Endothelial cell of umbilical vein (primary cell): ENCODE measurements around the gene WHRN. TPM values are rescaled to one million over a fixed set of nuclear protein-coding genes. Genes with fewer than 3 reads are reported as not detected.

Source experiments
- BruUV-seq: library from RNA; stranded (reverse); fragments of 400-500 nt; replicated peaks from 2 replicates; lab custom pipeline; 2021; lab: Mats Ljungman, UMichigan
- CTCF ChIA-PET: fragments of 300-600, 350-600 bp; sonication (Branson Sonifier 250); formaldehyde crosslinking; loops from one replicate; lab custom pipeline; 2021; ENCODE audit warnings: antibody characterized with exemption, inconsistent platforms; lab: Charles Lee
- POLR2A ChIA-PET: fragments of 300-600, 350-600 bp; sonication (Branson Sonifier 250); formaldehyde crosslinking; loops from one replicate; lab custom pipeline; 2021; ENCODE audit warnings: antibody characterized with exemption, inconsistent platforms; lab: Charles Lee
- DNase-seq: peaks from one replicate; pipeline ENCODE4 v3.0.0-alpha.2; 2011; ENCODE audit warnings: low read depth, low spot score
- FAIRE-seq: peaks from 2 replicates; lab custom pipeline; 2011; peaks lifted over from hg19 to GRCh38; lab: Jason Lieb, UNC
- H2AFZ ChIP-seq: 2 replicates; pipeline ENCODE4 v1.6.0; 2012; ENCODE audit warnings: low read depth, low read length, control low read depth, inconsistent platforms
- H3K27ac ChIP-seq: 2 replicates; pipeline ENCODE4 v1.5.1; 2011; ENCODE audit warnings: low read depth, mild to moderate bottlenecking, control low read depth, low read length, moderate library complexity; ENCODE audit not compliant: insufficient read depth
- H3K27me3 ChIP-seq, 2 experiments: 2 replicates each; pipeline versions ENCODE4 v1.6.0 to v1.6.1; 2011; ENCODE audit warnings: low read length in 2 of 2, mixed read lengths in 1 of 2; ENCODE audit not compliant: control insufficient read depth in 2 of 2, insufficient read depth in 2 of 2
- H3K36me3 ChIP-seq, 2 experiments: 2 replicates in 1 of 2; 3 replicates in 1 of 2; pipeline ENCODE4 v1.5.1; 2011; ENCODE audit warnings: low read length in 2 of 2, mild to moderate bottlenecking in 1 of 2, moderate library complexity in 1 of 2; ENCODE audit not compliant: control insufficient read depth in 2 of 2, insufficient read depth in 2 of 2; ENCODE audit errors: extremely low read depth in 1 of 2
- H3K4me1 ChIP-seq: 3 replicates; pipeline ENCODE4 v1.5.1; 2011; ENCODE audit warnings: mild to moderate bottlenecking, low read length; ENCODE audit not compliant: control insufficient read depth, insufficient read depth; ENCODE audit errors: extremely low read depth
- H3K4me2 ChIP-seq: 2 replicates; pipeline ENCODE4 v1.6.1; 2011; ENCODE audit warnings: low read length, control low read depth, mixed read lengths; ENCODE audit not compliant: insufficient read depth
- H3K4me3 ChIP-seq, 3 experiments: fragments of 200-600 bp in 1 of 3; sonication (generic), shearing (Covaris generic) in 1 of 3; replicated peaks in 1 of 3; 2 replicates each; pipeline ENCODE4 v1.5.1; 2011 to 2016; ENCODE audit warnings: control low read depth in 3 of 3, low read length in 3 of 3, mild to moderate bottlenecking in 2 of 3, inconsistent platforms in 1 of 3, low read depth in 1 of 3, moderate library complexity in 1 of 3; ENCODE audit not compliant: insufficient read depth in 1 of 3
- H3K79me2 ChIP-seq: 2 replicates; pipeline ENCODE4 v1.6.0; 2012; ENCODE audit warnings: low read length, inconsistent platforms; ENCODE audit not compliant: control insufficient read depth, insufficient read depth
- H3K9ac ChIP-seq: replicated peaks from 2 replicates; pipeline ENCODE3; 2011; ENCODE audit warnings: low read length, control low read depth; ENCODE audit not compliant: insufficient read depth; ENCODE audit errors: extremely low read depth
- H3K9me1 ChIP-seq: replicated peaks from 3 replicates; pipeline ENCODE4 v1.6.0; 2011; ENCODE audit warnings: mild to moderate bottlenecking, low read length; ENCODE audit not compliant: control insufficient read depth, insufficient read depth; ENCODE audit errors: extremely low read depth
- H3K9me3 ChIP-seq: replicated peaks from 2 replicates; pipeline ENCODE4 v1.5.1; 2012; ENCODE audit warnings: low read length, inconsistent platforms; ENCODE audit not compliant: control insufficient read depth, insufficient read depth
- H4K20me1 ChIP-seq: replicated peaks from 2 replicates; pipeline ENCODE3; 2011; ENCODE audit warnings: mild to moderate bottlenecking, low read length; ENCODE audit not compliant: control insufficient read depth, insufficient read depth; ENCODE audit errors: extremely low read depth
- CTCF ChIP-seq, 2 donors: IDR thresholded peaks; 1 replicate in 1 of 2; 2 replicates in 1 of 2; pipeline ENCODE4 v1.5.1; 2011; ENCODE audit warnings: low read length in 2 of 2, mild to moderate bottlenecking in 2 of 2, moderate library complexity in 2 of 2, control low read depth in 1 of 2, inconsistent platforms in 1 of 2, low read depth in 1 of 2; ENCODE audit not compliant: insufficient read depth in 1 of 2; ENCODE audit errors: extremely low read depth in 1 of 2
- EZH2 ChIP-seq: IDR thresholded peaks from 2 replicates; pipeline ENCODE4 v1.6.1; 2012; ENCODE audit warnings: borderline replicate concordance, low read depth, mild to moderate bottlenecking, moderate library complexity, low read length, inconsistent platforms; ENCODE audit not compliant: severe bottlenecking
- JUN ChIP-seq: IDR thresholded peaks from 2 replicates; pipeline ENCODE4 v1.6.1; 2011; ENCODE audit warnings: borderline replicate concordance, low read depth; ENCODE audit not compliant: insufficient read length, insufficient read depth
- MYC ChIP-seq: IDR thresholded peaks from one replicate; pipeline ENCODE4 v1.6.1; 2011; ENCODE audit warnings: mild to moderate bottlenecking, low read depth, low read length
- dilution Hi-C: fragments of 300-500 bp; cut with MboI; formaldehyde crosslinking; loops from one replicate; pipeline ENCODE4 v1.15.0; 2019; ENCODE audit warnings: low sequenced_read_pairs; ENCODE audit not compliant: extremely low pct_ligation_motif_present
- intact Hi-C: fragments of 100-400 bp; cut with micrococcal nuclease; formaldehyde crosslinking; loops from one replicate; pipeline ENCODE4 v1.10.0; 2022
- polyA plus RNA-seq, 4 experiments: library from polyadenylated mRNA; depleted of rRNA in 3 of 4; stranded (reverse) in 3 of 4; unstranded in 1 of 4; fragments of >200 nt; gene quantifications; 2 replicates each; pipeline versions ENCODE4 v1.2.1 to v1.2.3, GENCODE V29; 2011 to 2012; ENCODE audit warnings: missing spikeins in 1 of 4
- total RNA-seq: library from RNA; stranded (reverse); gene quantifications from 2 replicates; pipeline ENCODE4 v1.2.3, GENCODE V29; 2021

WHRN gene
- total and polyA plus RNA-seq, 2 donors (not counting 3 experiments of a cell fraction or from before 2014, with no cell fraction given): 0.35 to 0.69 TPM

DNA sequence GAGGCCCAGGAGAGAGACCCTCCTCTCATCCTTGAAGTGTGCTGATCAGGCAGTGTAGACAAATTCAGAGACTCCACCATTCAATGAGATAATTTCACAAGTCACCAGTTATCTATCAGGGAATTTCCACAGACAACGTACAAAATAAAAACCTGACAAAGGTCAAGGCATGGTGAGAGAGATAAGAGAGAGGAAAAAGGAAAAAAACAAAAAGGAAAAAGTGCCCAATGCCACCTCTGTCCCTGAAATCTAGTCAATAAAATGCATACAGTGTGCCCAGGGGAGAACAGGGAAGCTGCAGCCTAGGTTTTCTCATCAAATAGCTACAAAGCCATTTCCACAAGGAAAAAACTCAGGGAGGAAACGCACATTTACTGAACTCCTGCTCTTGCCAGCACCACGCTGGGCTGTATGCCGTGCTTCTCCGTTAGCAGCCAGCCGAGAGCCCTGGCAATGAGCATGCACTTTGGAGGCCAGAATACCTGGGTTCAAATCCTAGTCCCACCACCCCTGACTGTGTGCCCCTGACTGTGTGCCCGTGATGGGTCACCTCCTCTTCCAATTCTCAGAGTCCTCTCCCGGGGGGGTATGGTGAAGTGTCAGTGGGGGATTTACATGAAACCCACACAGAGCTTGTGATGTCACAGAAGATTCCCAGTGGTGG lies 11.6 kb downstream of the WHRN start:
- Histone ChIP-seq H3K9me1 (no peaks in the 10 kb centered on the region), H3K79me2 (no peaks in the 10 kb centered on the region), H3K27me3 (peaks cover 18 to 29% of the 10 kb centered on the region in 2 experiments), H3K4me1 (no peaks in the 10 kb centered on the region), H3K9ac (no peak overlapping the region), H2AFZ (no peak overlapping the region), H3K36me3 (no peaks in the 10 kb centered on the region), H3K4me2 (no peak overlapping the region), H3K27ac (no peak overlapping the region), H3K4me3 (no peak overlapping the region), H4K20me1 (no peaks in the 10 kb centered on the region), H3K9me3 (no peaks in the 10 kb centered on the region)
- intact Hi-C loops: no loop called here
- FAIRE-seq (no peak), DNase-seq (peak; percentile 33)
- ChIA-PET POLR2A (no interaction called here), CTCF (interaction anchor here (1.3 to 3.1 kb wide), 2 partner anchors 11 to 160 kb away, joined by 5 to 13 read pairs; no protein-coding TSS in a partner anchor)
- TF ChIP-seq MYC: no peak
- dilution Hi-C loops: no loop called here
- BruUV-seq: no TSS peak

GRCh38 chr9:114492991-114493390 lies 12.3 kb downstream of the WHRN start:
- H3K27me3 ChIP-seq: peaks cover 16 to 25% of the 10 kb centered on the region in 2 experiments
- BruUV-seq: no TSS peak
- no peaks in the 10 kb centered on the region for H3K9me3 ChIP-seq
- intact Hi-C loops: no loop called here
- H2AFZ ChIP-seq: no peak overlapping the region
- no peak overlapping the region for H3K4me2 ChIP-seq
- H4K20me1 ChIP-seq: no peaks in the 10 kb centered on the region
- no peak overlapping the region for H3K4me3 ChIP-seq
- no peak overlapping the region for H3K27ac ChIP-seq
- POLR2A ChIA-PET: no interaction called here
- no peaks in the 10 kb centered on the region for H3K36me3 ChIP-seq
- dilution Hi-C loops: no loop called here
- no peaks in the 10 kb centered on the region for H3K4me1 ChIP-seq
- H3K9me1 ChIP-seq: no peaks in the 10 kb centered on the region
- FAIRE-seq (no peak), DNase-seq (no peak)
- H3K9ac ChIP-seq: no peak overlapping the region
- no peaks in the 10 kb centered on the region for H3K79me2 ChIP-seq
- TF ChIP-seq CTCF (IDR thresholded peaks at IDR 0.05; ENCODE audit: extremely low read depth in 1 of 2, insufficient read depth in 1 of 2, low read depth in 1 of 2, low read length in 2 of 2): no peak
- TF ChIP-seq JUN: no peak
- TF ChIP-seq EZH2: no peak
- CTCF ChIA-PET: interaction anchor here (1.3 to 2.3 kb wide), 3 partner anchors 11 to 160 kb away, joined by 3 to 10 read pairs (median 5); no protein-coding TSS in a partner anchor
